Upper lobe of left lung (tissue), 4 donors: Measurements from ENCODE around the gene NUP160.

ENCODE experiments used
- CTCF ChIP-seq, 6 experiments: fragments of 450-650 bp in 4 of 6; fragments of 200-600 bp in 2 of 6; sonication (generic) in 2 of 6; IDR thresholded peaks; one replicate each; pipeline ENCODE4 v1.5.1; 2016 to 2019; ENCODE audit warnings: antibody characterized with exemption in 6 of 6
- EP300 ChIP-seq, 4 donors: sonication (generic); formaldehyde crosslinking; IDR thresholded peaks; one replicate each; pipeline ENCODE4 v1.5.1; 2017; ENCODE audit warnings: antibody characterized with exemption in 4 of 4, control low read depth in 2 of 4
- POLR2AphosphoS5 ChIP-seq, 2 donors: sonication (generic); formaldehyde crosslinking; IDR thresholded peaks; one replicate each; pipeline ENCODE4 v1.5.1; 2017; ENCODE audit warnings: antibody characterized with exemption in 2 of 2

GRCh38 chr11:47870404-47870803, 22.3 kb upstream of the NUP160 start:
- TF ChIP-seq CTCF (IDR thresholded peaks at IDR 0.05) (no peak), EP300 (IDR thresholded peaks at IDR 0.05) (no peak), POLR2AphosphoS5 (IDR thresholded peaks at IDR 0.05) (no peak)
